ENCODE results near the gene ICE1. TPM values are rescaled to one million over a fixed set of nuclear protein-coding genes. Genes with fewer than 3 reads are reported as not detected.
"Not testable (repeated sequence)": the region's sequence is repeated elsewhere in the genome, so short reads cannot be mapped to it uniquely, and the experiment has no call there.

The ICE1 gene
- total RNA-seq, 1 donor from 2014 or later, result 19.8 TPM

DNA sequence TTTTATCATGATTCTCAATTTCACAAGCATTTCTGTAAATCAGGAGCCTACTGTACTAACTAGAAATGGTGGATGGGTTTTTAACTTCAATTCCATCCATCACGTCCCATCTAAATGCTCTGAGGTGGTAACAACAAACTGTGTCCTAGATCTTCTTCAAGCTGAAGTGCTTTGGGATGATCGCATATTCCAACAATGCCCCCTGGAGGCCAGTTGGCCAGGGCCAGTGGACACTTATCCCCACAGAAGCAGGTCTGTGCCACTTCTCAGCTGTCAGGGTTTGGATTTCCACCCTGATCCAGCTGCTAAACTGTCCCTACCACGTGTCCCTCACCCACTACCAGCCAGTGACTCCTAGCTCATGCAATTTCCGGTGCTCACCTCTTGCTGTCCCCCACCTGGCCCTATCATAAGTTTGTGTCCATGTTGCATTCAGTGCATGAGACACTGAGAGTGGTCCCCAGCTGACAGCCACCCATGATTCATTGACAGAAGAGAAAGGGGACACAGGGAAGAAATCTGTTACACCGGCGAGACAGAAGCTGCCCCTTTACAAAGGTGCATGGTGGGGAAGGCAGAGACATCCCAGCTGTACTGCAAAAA is 28.0 kb upstream of the ICE1 start:
- intact Hi-C loops (cut with DNase I); DNase-seq (ENCODE audit: low spot score): not testable (repeated sequence)

DNA sequence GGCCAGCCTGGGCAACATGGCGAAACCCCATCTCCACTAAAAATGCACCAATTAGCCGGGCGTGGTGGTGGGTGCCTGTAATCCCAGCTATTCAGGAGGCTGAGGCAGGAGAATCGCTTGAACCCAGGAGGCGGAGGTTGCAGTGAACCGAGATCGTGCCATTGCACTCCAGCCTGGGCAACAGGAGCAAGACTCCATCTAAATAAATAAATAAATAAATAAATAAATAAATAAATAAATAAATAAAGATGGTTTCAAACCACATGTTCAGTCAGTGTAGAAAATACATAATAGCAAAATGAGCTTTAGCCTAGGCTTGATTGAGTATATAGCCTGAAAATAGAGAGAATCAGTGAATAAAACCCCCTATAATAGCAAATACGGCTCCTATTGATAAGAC is 27.4 kb upstream of the ICE1 start:
- not testable (repeated sequence) for DNase-seq (ENCODE audit: low spot score)
- intact Hi-C loops (cut with DNase I), result loop anchor here (1.0 kb wide), 1 partner anchor 253 kb away; no protein-coding TSS in a partner anchor

DNA sequence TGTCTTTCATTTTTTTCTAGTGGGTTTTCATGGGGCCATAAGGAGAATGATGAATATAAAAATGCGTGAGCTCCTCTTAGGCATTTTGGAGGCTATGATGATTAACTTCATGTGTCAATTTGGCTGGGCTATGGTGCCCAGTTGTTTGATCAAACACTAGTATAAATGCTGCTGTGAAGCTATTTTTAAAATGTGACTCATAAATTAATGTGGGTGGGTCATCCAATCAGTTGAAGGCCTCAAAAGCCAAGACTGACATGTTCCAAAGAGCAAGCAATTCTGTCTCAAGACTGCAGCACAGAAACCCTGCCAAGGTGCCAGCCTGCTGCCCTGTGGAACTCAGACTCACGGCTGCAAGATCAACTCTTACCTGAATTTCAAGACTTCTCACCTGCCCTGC is 24.4 kb upstream of the ICE1 start:
- intact Hi-C loops (cut with DNase I), result no loop called here
- no peak for DNase-seq (ENCODE audit: low spot score)

DNA sequence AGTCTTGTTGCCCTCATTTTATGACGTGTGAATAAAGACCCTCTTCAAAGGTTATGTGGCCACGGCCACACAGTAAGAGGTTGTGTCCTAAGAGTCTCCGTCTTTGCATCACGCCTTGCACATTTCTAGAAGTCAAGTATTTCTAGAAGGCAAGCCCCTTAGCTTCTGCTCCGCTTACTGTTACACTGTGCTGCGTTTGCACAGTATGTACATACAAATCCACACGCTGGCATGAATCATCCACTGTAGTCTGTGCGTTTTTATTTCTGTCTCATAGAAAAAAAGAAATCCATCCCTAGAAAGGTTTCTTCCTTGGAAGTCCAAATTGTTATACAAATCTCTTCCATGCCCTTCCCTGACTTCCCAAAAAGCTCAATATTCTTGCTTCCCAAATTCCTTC is 21.4 kb upstream of the ICE1 start:
- no peak for DNase-seq (ENCODE audit: low spot score)
- intact Hi-C loops (cut with DNase I), result no loop called here

DNA sequence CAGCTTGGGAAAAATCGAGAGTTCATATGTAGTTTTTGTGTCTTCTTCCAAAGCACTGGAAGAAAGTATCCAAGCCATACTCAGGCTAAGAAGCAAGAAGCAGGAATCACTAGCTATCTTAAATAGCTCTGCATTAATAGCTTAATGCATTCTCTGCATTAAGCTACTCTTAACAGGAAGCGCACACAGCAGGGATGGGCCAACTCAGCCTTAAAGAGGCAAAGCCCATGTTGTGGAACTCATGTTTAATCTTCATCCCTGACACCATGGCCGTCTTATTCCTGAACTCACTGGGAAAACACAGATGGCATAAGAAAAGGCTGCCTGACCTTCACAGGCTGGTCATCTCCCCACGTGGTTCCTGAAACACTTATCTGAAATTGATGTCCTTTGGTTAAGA is 18.7 kb upstream of the ICE1 start:
- DNase-seq (ENCODE audit: low spot score), result no peak
- intact Hi-C loops (cut with DNase I), result no loop called here

DNA sequence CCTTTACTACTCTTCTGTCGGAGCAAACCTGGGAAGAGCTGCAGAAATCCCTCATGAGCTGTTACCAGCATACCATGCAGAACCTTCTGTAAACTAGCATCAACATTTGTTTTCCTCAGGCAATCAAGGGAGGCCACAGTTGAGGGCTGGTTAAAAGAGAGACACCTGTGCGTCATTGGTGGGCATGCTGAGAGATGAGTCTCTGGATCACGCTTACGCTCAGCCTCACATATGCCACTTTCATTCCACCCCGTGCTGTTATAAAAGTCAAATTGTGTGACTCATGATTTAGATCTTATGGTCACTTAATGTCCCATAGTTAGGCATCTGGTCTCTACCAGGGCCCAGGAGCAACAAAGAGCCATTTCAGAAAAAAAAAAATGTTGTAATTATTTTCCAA is 18.1 kb upstream of the ICE1 start:
- intact Hi-C loops (cut with DNase I), result no loop called here
- DNase-seq (ENCODE audit: low spot score), result no peak

DNA sequence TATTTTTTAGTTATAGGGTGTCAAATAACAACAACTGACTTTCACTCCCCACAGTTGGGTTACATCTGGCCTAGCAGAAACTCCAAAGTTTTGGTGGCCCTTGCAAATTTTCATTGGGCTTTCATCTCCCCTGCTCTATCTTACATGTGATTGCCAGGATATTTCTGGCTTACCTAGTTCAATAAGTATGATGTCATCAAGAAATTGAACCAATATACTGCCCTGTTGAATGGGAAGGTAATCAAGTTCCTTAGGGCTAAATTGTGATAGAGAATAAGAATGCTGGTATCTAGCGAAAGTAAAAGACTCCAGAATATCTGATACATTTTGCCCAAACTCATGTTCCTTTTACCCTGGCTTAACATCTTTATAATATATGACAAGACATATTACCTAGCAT is 17.0 kb upstream of the ICE1 start:
- DNase-seq (ENCODE audit: low spot score), result no peak
- intact Hi-C loops (cut with DNase I), result no loop called here

DNA sequence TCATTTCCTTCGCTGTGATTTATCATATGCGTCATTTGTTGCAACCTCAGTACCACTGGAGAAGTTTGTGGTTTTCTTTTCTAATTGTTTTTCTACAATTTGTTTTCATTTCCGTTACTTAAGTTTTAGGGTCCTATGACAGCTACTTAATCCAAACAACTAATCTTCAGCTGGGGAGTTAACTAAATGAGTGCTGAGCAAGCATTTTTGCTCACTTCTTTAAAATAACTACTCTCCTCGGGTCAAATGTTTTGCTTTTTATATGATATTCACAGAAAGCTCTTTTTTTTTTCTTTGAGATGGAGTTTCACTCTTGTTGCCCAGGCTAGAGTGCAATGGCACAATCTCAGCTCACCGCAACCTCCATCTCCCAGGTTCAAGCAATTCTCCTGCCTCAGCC is 14.6 kb upstream of the ICE1 start:
- intact Hi-C loops (cut with DNase I), result no loop called here
- DNase-seq (ENCODE audit: low spot score), result no peak

DNA sequence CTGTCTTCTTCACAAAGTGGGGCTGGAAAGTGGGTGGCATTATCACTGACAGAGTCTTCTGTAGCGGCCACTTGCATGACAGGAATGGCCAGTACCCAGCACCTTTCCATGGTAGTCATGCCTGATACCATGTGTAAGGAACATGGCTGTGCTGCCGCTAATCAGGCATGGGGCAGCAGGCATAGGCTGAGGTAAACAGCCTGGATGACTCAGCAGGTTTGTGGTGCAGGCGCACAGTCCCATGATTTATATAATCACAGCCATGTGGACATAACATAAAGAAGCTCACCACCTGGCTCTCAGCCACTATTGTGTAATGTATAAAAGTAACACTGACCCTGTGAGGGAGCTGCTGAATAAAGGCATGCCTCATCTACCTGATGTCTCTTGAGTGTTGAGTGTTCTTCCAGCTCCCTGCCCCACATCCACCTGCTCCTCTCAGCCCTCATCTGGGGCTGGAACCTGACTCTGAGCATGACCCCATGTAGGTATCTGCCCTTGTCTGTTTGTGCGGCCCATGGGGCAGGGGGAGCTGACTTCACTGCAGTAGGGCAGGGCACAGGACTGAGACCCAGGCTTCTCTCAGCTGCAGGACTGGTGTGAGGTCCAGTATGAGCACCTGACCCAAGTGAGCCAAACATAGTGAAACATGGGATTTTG is 13.2 kb upstream of the ICE1 start:
- no peak for DNase-seq (ENCODE audit: low spot score)
- intact Hi-C loops (cut with DNase I), result no loop called here

DNA sequence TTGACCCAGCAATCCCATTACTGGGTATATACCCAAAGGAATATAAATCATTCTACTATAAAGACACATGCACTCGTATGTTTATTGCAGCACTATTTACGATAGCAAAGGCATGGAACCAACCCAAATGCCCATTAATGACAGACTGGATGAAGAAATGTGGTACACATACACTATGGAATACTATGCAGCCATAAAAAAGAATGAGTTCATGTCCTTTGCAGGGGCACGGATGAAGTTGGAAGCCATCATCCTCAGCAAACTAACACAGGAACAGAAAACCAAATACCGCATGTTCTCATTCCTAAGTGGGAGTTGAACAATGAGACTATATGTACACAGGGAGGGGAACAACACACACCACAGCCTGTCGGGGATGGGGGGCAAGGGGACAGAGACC is 8.6 kb upstream of the ICE1 start:
- DNase-seq (ENCODE audit: low spot score); intact Hi-C loops (cut with DNase I): not testable (repeated sequence)

DNA sequence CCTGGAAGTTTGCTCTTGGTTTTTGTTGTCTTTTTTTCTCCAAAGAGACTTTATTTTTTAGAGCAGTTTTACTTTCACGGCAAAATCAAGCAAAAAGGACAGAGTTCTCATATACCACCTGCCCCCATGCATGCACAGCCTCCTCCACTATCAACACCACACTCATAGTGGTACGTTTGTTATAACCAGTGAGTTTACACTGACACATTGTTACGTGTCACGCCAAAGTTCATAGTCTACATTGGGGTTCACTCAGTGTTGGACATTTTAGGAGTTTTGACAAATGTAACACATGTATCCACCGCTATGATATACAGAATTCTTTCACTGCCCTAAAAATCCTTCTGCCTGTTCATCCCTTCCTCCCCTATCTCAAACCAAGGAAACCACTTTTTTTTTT is 7.5 kb upstream of the ICE1 start:
- intact Hi-C loops (cut with DNase I), result no loop called here
- DNase-seq (ENCODE audit: low spot score), result no peak

DNA sequence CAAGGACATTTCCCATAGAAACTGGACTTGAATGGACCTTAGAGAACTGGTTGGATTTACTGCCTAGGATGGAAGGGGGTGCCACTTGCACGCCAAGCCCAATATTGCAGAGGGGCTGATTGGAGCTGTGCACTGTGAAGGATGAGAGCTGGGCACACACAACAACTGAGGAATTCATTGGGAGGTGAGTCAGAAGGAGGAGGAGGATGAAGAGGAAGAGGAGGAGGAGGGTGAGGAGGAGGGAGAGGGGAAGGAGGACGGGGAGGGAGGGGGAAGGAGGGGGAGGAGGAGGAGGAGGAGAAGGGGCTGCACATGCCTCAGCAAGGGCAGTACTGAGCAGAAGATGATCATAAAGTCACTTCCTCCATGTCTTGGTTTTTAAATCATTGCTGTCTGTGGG is 5.7 kb upstream of the ICE1 start:
- no peak for DNase-seq (ENCODE audit: low spot score)
- intact Hi-C loops (cut with DNase I), result no loop called here

DNA sequence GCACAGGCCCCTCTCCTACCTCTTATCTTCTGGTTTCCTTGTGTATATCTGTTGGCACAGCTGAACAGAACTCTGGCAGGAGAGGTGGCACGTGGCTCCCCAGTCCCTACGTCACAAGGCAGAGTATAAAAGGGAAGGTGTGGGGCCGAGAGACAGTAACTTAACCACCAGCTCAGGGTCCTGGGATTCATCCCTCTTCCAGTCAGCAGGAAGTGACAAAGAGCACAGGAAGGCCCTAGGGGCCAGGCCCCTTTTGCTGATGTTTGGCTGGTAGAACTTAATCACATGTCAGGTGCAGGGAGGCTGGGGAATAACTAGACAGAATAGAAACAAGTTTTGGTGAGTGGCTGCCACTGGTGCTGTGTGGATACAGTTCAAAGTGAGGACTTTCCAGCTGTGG is 4.5 kb upstream of the ICE1 start:
- intact Hi-C loops (cut with DNase I), result loop anchor here (2.0 kb wide), 1 partner anchor 539 kb away; no protein-coding TSS in a partner anchor

DNA sequence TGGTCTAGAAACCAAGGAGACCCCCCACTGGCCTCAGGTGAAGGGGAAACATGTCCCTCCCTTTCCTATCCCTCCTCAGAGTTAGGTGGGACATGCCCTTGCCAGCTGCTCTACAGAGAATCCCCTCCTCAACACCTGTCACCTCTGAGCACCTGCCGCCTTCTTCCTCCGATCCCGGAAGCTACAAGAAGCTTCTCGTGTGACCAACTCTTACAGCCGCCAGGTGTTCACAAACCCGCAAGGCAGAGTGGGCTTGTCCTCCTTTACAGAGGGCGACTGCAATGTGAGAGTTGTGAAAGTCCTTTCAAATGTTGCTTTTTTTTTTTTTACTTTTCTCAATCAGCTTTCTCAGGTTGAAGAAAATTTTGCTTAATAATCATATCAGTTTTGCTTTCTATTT is 3.7 kb upstream of the ICE1 start:
- intact Hi-C loops (cut with DNase I), result loop anchor here (1.0 to 2.0 kb wide), 2 partner anchors 277 to 540 kb away; no protein-coding TSS in a partner anchor
- no peak for DNase-seq (ENCODE audit: low spot score)

More for the DNA sequence above, 4.5 kb upstream of the ICE1 start:
- DNase-seq (ENCODE audit: low spot score), result no peak

DNA sequence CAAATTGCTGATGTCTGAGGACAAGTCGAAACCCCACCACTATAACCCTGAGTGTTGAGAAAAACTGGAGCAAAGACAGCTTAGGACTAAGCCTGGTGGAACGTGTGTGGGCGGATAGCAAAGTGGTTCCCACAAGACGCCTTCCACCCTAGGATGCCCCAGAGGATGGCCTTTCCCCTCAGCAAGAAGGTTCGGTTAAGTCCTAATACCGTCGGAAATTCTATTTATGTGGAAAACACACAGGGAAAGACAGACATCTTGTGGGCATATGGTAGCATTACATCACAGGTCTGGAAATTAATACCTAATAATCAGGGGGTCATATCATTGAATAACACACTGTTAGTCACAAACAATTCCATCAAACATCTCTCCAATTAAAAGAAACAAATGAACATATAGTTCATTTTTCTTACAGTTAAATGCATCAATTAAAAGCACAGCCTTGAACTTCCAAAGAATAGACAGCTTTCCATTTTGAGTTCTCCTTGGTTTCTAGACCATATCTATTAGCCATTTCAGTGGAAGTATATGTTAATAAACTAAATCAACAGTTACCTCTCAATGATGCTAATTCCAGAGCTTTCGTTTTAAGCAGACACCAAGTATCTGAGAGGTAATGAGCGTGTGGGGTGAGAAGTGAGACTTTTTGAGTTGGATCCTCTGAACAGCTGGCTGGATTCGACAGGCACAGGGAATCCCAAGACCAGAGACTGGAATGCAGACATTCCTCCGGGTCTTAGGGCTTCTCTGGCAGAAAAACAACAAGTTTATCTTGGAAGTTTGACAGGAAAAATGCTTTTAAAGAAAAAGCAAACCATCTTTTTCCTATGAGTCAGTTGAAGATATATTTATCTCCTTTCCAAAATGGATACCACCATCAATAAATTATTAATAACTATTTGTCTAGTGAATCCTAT is 2.9 kb upstream of the ICE1 start:
- no peak for DNase-seq (ENCODE audit: low spot score)
- intact Hi-C loops (cut with DNase I), result loop anchor here (1.0 to 5.0 kb wide), 3 partner anchors 77 to 541 kb away; no protein-coding TSS in a partner anchor

DNA sequence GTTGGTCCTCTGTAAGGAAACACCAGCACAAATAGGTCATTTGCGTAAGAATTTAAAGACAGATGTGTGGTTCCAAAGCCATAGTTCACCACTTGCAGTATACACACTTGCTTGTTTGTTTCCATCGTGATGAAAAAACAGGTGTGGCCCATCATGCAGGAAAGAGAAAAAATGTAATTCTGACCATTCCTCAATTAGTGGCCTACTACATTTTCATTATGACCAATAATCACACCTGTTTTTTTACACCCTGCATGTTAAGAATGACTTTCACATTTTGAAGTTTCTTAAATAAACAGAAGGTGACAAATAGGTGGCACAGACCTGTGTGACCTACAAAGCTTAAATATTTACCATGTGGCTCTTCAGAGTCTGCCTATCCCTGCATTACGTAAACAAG is 2.2 kb upstream of the ICE1 start:
- intact Hi-C loops (cut with DNase I), result loop anchor here (5.0 kb wide), 1 partner anchor 78 kb away; no protein-coding TSS in a partner anchor
- no peak for DNase-seq (ENCODE audit: low spot score)

DNA sequence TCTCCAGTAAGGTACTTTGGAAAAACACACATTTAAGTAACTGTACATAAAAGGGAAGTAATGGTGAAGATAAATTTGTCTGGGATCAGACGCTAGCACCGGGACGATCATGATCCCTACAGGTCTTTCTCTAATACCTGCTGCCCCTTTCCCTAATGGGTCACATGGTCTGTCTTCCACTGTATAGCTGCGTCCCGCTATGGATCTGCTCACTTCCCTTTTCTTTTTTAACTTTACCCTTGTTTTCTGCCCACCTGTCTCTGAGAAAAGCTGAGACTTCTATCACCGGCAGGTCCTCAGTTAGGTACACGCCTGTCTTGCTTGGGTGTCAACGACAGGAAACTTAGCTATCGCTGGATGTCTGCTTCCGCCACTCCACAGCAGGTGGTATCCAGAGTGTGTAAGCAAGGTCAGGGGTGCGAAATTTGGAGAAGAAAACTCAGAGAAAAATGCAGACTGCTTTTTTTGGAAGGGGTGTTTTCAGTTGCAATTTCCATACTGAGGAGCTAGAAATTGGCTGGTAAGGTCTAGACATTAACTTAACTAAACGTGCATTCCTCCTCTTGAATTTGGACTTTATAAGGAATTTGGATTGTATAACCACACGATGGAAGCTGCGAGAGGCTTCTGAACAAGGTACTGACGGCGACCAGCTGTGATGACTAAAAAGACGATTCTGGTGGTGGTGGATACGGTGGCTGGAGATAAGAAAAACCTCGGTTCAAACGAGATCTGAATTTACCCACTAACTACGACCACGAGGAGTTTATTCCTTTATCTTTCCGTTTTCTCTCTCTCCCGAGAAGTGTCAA is 1.1 kb upstream of the ICE1 start:
- intact Hi-C loops (cut with DNase I), result loop anchor here (5.0 kb wide), 1 partner anchor 79 kb away; no protein-coding TSS in a partner anchor
- no peak for DNase-seq (ENCODE audit: low spot score)

DNA sequence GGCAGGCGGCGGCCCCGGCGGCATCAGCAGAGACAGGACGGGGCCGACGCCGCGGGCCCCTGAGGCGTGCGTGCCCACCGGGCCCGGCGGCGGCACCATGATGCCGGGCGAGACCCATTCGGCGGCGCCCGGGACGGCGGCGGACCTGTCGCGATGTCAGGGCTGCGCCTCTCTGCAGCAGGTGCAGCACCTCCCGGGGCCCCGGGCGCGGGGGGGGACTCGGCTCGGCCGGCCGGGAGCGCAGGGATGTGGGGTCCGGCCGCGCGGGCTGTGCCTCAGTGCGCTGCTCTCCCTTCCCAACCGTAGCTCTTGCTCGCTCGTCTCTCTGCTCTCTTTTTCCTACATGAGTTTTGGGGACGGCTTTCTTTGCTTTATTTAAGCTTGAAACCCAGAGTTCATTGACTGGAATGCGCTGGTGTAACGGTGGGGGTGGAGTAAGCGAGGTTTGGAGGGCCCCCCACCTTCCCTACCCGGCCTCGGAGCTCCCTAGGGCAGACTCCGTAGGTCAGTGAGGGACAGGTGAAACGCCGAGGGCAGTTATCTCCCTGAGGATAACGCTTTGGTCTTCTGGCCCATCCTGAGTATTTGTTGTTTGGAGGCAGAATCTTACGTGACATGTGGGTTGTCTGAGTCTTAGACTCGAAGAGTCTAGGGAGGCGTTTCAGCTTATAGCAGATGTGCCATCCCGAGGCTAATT is 490 bp downstream of the ICE1 start:
- no peak for DNase-seq (ENCODE audit: low spot score)
- intact Hi-C loops (cut with DNase I), result loop anchor here (5.0 kb wide), 1 partner anchor 81 kb away; no protein-coding TSS in a partner anchor

DNA sequence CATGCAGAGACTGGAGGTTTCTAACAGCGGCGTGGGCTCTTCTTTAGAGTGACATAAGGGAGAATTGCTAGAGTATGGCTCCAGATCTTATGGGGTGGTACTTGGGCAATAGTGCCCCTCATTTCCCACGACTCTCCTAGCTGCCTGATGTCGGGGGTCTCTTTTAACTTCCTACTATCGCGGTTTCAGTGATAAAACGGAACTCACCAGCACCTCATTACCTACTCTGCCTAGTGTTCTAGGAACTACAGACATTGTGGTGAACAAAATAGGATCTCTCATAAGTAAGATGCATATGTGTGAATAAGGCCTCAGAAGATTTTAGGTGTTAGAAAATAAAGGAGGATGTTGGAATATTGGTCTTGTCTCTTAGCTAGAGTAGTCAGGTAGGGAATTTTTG is 1.1 kb downstream of the ICE1 start:
- no peak for DNase-seq (ENCODE audit: low spot score)
- intact Hi-C loops (cut with DNase I), result loop anchor here (5.0 kb wide), 1 partner anchor 81 kb away; no protein-coding TSS in a partner anchor

Data from cardiac septum (tissue), 1 donor.